ENCODE data around the gene RAP1GAP2. TPM values are rescaled to one million over a fixed set of nuclear protein-coding genes. Genes with fewer than 3 reads are reported as not detected.

The RAP1GAP2 gene
- total RNA-seq, 3 donors from 2014 or later (not counting 1 experiment from before 2014, with no cell fraction given): 274 to 418 (median 390) TPM

- no peak for TF ChIP-seq CTCF (IDR thresholded peaks at IDR 0.05)
- no peak overlapping the region for H3K27ac Mint-ChIP-seq
- no peaks in the 10 kb centered on the region for H3K36me3 ChIP-seq (ENCODE audit: control insufficient read depth, insufficient read depth, low read length)
- DNase-seq (no peak), ATAC-seq (no peak)
- no peak overlapping the region for H3K27ac ChIP-seq (ENCODE audit: low read length)
- intact Hi-C loops (cut with micrococcal nuclease): no loop called here
- 80% methylated on average over 2 of the region's 2 CpGs for WGBS (ENCODE audit: insufficient coverage)
- H3K4me1 Mint-ChIP-seq: no peaks in the 10 kb centered on the region
- H3K9me3 Mint-ChIP-seq: no peaks in the 10 kb centered on the region
- no peak overlapping the region for H3K4me3 ChIP-seq (ENCODE audit: low read length)
- H3K4me3 Mint-ChIP-seq: no peak overlapping the region
- no peaks in the 10 kb centered on the region for H3K9me3 ChIP-seq (ENCODE audit: control insufficient read depth, insufficient read depth, low read length)
- H3K27me3 ChIP-seq (ENCODE audit: control insufficient read depth, insufficient read depth, low read length): peaks cover 7% of the 10 kb centered on the region
- H3K4me1 ChIP-seq (ENCODE audit: control insufficient read depth, insufficient read depth, low read length): peaks cover 4% of the 10 kb centered on the region
- H3K36me3 Mint-ChIP-seq: no peaks in the 10 kb centered on the region
- peaks cover 24 to 39% of the 10 kb centered on the region in 2 donors for H3K27me3 Mint-ChIP-seq (ENCODE audit: low read depth in 2 of 2)
Measured at GRCh38 chr17:2750721-2751120, 45.5 kb upstream of the RAP1GAP2 start.

GRCh38 chr17:2751491-2751890 is 44.7 kb upstream of the RAP1GAP2 start:
- ATAC-seq (no peak), DNase-seq (no peak)
- H3K27ac Mint-ChIP-seq: no peak overlapping the region
- 82% methylated on average over 1 of the region's 2 CpGs for WGBS (ENCODE audit: insufficient coverage)
- Histone ChIP-seq H3K27ac (ENCODE audit: low read length) (no peak overlapping the region), H3K4me1 (ENCODE audit: control insufficient read depth, insufficient read depth, low read length) (peaks cover 8% of the 10 kb centered on the region), H3K27me3 (ENCODE audit: control insufficient read depth, insufficient read depth, low read length) (peaks cover 11% of the 10 kb centered on the region), H3K36me3 (ENCODE audit: control insufficient read depth, insufficient read depth, low read length) (no peaks in the 10 kb centered on the region), H3K4me3 (ENCODE audit: low read length) (no peak overlapping the region), H3K9me3 (ENCODE audit: control insufficient read depth, insufficient read depth, low read length) (no peaks in the 10 kb centered on the region)
- H3K9me3 Mint-ChIP-seq: no peaks in the 10 kb centered on the region
- intact Hi-C loops (cut with micrococcal nuclease): no loop called here
- H3K4me1 Mint-ChIP-seq: peaks cover 0 to 5% of the 10 kb centered on the region in 2 donors
- TF ChIP-seq CTCF (IDR thresholded peaks at IDR 0.05): no peak
- no peaks in the 10 kb centered on the region for H3K36me3 Mint-ChIP-seq
- no peak overlapping the region for H3K4me3 Mint-ChIP-seq
- H3K27me3 Mint-ChIP-seq (ENCODE audit: low read depth in 2 of 2): peaks cover 27 to 42% of the 10 kb centered on the region in 2 donors

GRCh38 chr17:2755891-2756724 is 40.1 kb upstream of the RAP1GAP2 start:
- Histone ChIP-seq H3K27ac (ENCODE audit: low read length) (no peak overlapping the region), H3K4me1 (ENCODE audit: control insufficient read depth, insufficient read depth, low read length) (peaks cover 4% of the 10 kb centered on the region), H3K4me3 (ENCODE audit: low read length) (no peak overlapping the region), H3K27me3 (ENCODE audit: control insufficient read depth, insufficient read depth, low read length) (peaks cover 6% of the 10 kb centered on the region), H3K36me3 (ENCODE audit: control insufficient read depth, insufficient read depth, low read length) (no peaks in the 10 kb centered on the region), H3K9me3 (ENCODE audit: control insufficient read depth, insufficient read depth, low read length) (no peaks in the 10 kb centered on the region)
- 4% methylated on average over 46 of the region's 46 CpGs for WGBS (ENCODE audit: insufficient coverage)
- H3K9me3 Mint-ChIP-seq: no peaks in the 10 kb centered on the region
- DNase-seq (no peak), ATAC-seq (no peak)
- H3K27me3 Mint-ChIP-seq (ENCODE audit: low read depth in 2 of 2): peaks cover 36 to 37% of the 10 kb centered on the region in 2 donors
- TF ChIP-seq CTCF (IDR thresholded peaks at IDR 0.05): no peak
- H3K27ac Mint-ChIP-seq: no peak overlapping the region
- no peaks in the 10 kb centered on the region for H3K36me3 Mint-ChIP-seq
- H3K4me3 Mint-ChIP-seq: peak overlapping the region; percentile 65
- H3K4me1 Mint-ChIP-seq: peaks cover 0 to 5% of the 10 kb centered on the region in 2 donors
- intact Hi-C loops (cut with micrococcal nuclease): no loop called here

Measured in natural killer cell (primary cell).